Lower lobe of right lung (tissue), 2 donors: ENCODE data around the gene KIRREL1. TPM values are rescaled to one million over a fixed set of nuclear protein-coding genes. Genes with fewer than 3 reads are reported as not detected.

ENCODE experiments used
- ATAC-seq, 2 donors: fragments of 200-7000 bp; cut with Tn5 transposase; one replicate each; pipeline ENCODE4 v1.9.1; 2020 to 2022; ENCODE audit warnings: mild to moderate bottlenecking in 2 of 2, moderate library complexity in 2 of 2
- DNase-seq: peaks from one replicate; pipeline ENCODE4 v3.0.0-alpha.2; 2020
- H3K27ac ChIP-seq: fragments of 200-600 bp; one replicate; pipeline ENCODE4 v1.8.0; 2022
- H3K27me3 ChIP-seq: fragments of 200-600 bp; one replicate; pipeline ENCODE4 v1.8.0; 2022; ENCODE audit warnings: low read depth
- H3K36me3 ChIP-seq: fragments of 200-600 bp; one replicate; pipeline ENCODE4 v1.8.0; 2022; ENCODE audit warnings: mild to moderate bottlenecking
- H3K4me1 ChIP-seq: fragments of 200-600 bp; one replicate; pipeline ENCODE4 v1.8.0; 2022
- H3K4me3 ChIP-seq: fragments of 200-600 bp; one replicate; pipeline ENCODE4 v1.8.0; 2022; ENCODE audit warnings: mild to moderate bottlenecking
- H3K9me3 ChIP-seq: fragments of 200-600 bp; one replicate; pipeline ENCODE4 v1.8.0; 2022
- CTCF ChIP-seq: fragments of 200-600 bp; IDR thresholded peaks from one replicate; pipeline ENCODE4 v1.8.0; 2022; ENCODE audit warnings: antibody characterized with exemption, mild to moderate bottlenecking
- intact Hi-C: fragments of 100-400 bp; cut with DNase I; formaldehyde crosslinking; loops from one replicate; pipeline ENCODE4 v1.11.0; 2022
- total RNA-seq: library from RNA; stranded (reverse); fragmentation: NEBNext Ultra II Directional; extraction: Animal tissue kit (Norgen Biotek cat#: 25700); gene quantifications from one replicate; pipeline ENCODE4 v1.2.1, GENCODE V29; 2021
- donor health status: DM: no; HTN: yes; CAD: no; lungs with severe emphysema.

The KIRREL1 gene
- total RNA-seq, 1 donor from 2014 or later: 26.9 TPM

GRCh38 chr1:158131217-158131616, 137.8 kb downstream of the KIRREL1 start:
- no peaks in the 10 kb centered on the region for H3K4me1 ChIP-seq
- TF ChIP-seq CTCF: no peak
- no peaks in the 10 kb centered on the region for H3K36me3 ChIP-seq
- DNase-seq (no peak), ATAC-seq (no peak)
- intact Hi-C loops: no loop called here
- H3K27me3 ChIP-seq: no peaks in the 10 kb centered on the region
- no peak overlapping the region for H3K4me3 ChIP-seq
- no peaks in the 10 kb centered on the region for H3K9me3 ChIP-seq
- H3K27ac ChIP-seq: no peak overlapping the region

- Histone ChIP-seq H3K36me3 (no peaks in the 10 kb centered on the region), H3K4me1 (no peaks in the 10 kb centered on the region), H3K4me3 (no peak overlapping the region), H3K9me3 (no peaks in the 10 kb centered on the region), H3K27me3 (no peaks in the 10 kb centered on the region), H3K27ac (no peak overlapping the region)
- DNase-seq (no peak), ATAC-seq (no peak)
- no peak for TF ChIP-seq CTCF
- intact Hi-C loops: no loop called here
These were observed 147.3 kb downstream of the KIRREL1 start for GRCh38 chr1:158140764-158141192.

- Histone ChIP-seq H3K27ac (no peak overlapping the region), H3K27me3 (no peaks in the 10 kb centered on the region), H3K4me1 (peaks cover 13% of the 10 kb centered on the region), H3K9me3 (no peaks in the 10 kb centered on the region), H3K4me3 (no peak overlapping the region), H3K36me3 (no peaks in the 10 kb centered on the region)
- no peak for TF ChIP-seq CTCF
- intact Hi-C loops: no loop called here
- ATAC-seq (no peak), DNase-seq (no peak)
These were observed 151.8 kb downstream of the KIRREL1 start for GRCh38 chr1:158145173-158145719.

- Histone ChIP-seq H3K27me3 (no peaks in the 10 kb centered on the region), H3K27ac (no peak overlapping the region), H3K4me1 (peaks cover 15% of the 10 kb centered on the region), H3K4me3 (no peak overlapping the region), H3K36me3 (no peaks in the 10 kb centered on the region), H3K9me3 (no peaks in the 10 kb centered on the region)
- no peak for ATAC-seq
- intact Hi-C loops: no loop called here
- no peak for DNase-seq
- no peak for TF ChIP-seq CTCF
These were observed 152.7 kb downstream of the KIRREL1 start for GRCh38 chr1:158146165-158146564.

GRCh38 chr1:158146739-158147138, 153.3 kb downstream of the KIRREL1 start:
- Histone ChIP-seq H3K9me3 (no peaks in the 10 kb centered on the region), H3K4me3 (no peak overlapping the region), H3K36me3 (no peaks in the 10 kb centered on the region), H3K4me1 (peaks cover 15% of the 10 kb centered on the region), H3K27ac (no peak overlapping the region), H3K27me3 (no peaks in the 10 kb centered on the region)
- TF ChIP-seq CTCF: no peak
- no peak for DNase-seq
- intact Hi-C loops: no loop called here
- no peak for ATAC-seq
